Thyroid gland (tissue), 4 donors: ENCODE measurements around the gene CEP170. TPM values are rescaled to one million over a fixed set of nuclear protein-coding genes. Genes with fewer than 3 reads are reported as not detected.
"Not testable (repeated sequence)": the region's sequence is repeated elsewhere in the genome, so short reads cannot be mapped to it uniquely, and the experiment has no call there.

Experiments
- DNase-seq, 2 donors: peaks; one replicate each; pipeline ENCODE4 v3.0.0-alpha.2; 2019
- H3K27ac ChIP-seq, 3 donors: fragments of 200-600 bp; sonication (generic); 1 replicate in 2 of 3; 2 replicates in 1 of 3; pipeline ENCODE4 v1.5.1; 2016 to 2019; ENCODE audit warnings: mild to moderate bottlenecking in 1 of 3, moderate library complexity in 1 of 3
- H3K27me3 ChIP-seq: fragments of 200-600 bp; sonication (generic); one replicate; pipeline ENCODE4 v1.5.1; 2019
- H3K36me3 ChIP-seq, 2 donors: fragments of 200-600 bp; sonication (generic); one replicate each; pipeline ENCODE4 v1.5.1; 2016 to 2019
- H3K4me1 ChIP-seq, 2 donors: fragments of 200-600 bp; sonication (generic); one replicate each; pipeline ENCODE4 v1.5.1; 2017 to 2019
- H3K4me3 ChIP-seq, 3 donors: fragments of 200-600 bp; sonication (generic); replicated peaks in 1 of 3; 1 replicate in 2 of 3; 2 replicates in 1 of 3; pipeline ENCODE4 v1.5.1; 2016; ENCODE audit warnings: mild to moderate bottlenecking in 1 of 3
- H3K9me3 ChIP-seq: fragments of 200-600 bp; sonication (generic); one replicate; pipeline ENCODE4 v1.5.1; 2017
- WGBS, 2 donors: methylation state at CpG; one replicate each; pipeline ENCODE4 v1.1.5; 2017; 5-methylcytosine and 5-hydroxymethylcytosine counted together
- intact Hi-C: fragments of 100-400 bp; cut with DNase I; formaldehyde crosslinking; loops from one replicate; pipeline ENCODE4 v1.15.1; 2023
- small RNA-seq: library from RNA; depleted of rRNA; stranded (forward); fragments of <200 nt; gene quantifications from one replicate; pipeline ENCODE3, GENCODE V24; 2016
- total RNA-seq, 4 donors: library from RNA; depleted of rRNA; stranded (reverse); fragments of >200 nt; gene quantifications; one replicate each; pipeline ENCODE4 v1.2.3, GENCODE V29; 2016
- TF ChIP-seq, protein P1 (sequence below), 6 experiments: fragments of 200-600 bp in 3 of 6; fragments of 450-650 bp in 3 of 6; sonication (generic) in 3 of 6; IDR thresholded peaks; one replicate each; pipeline ENCODE4 v1.5.1; 2016 to 2019; ENCODE audit warnings: antibody characterized with exemption in 6 of 6, mild to moderate bottlenecking in 2 of 6, inconsistent platforms in 1 of 6, moderate library complexity in 1 of 6

Gene CEP170
- total RNA-seq, 4 donors from 2014 or later: 62.8 to 93.8 (median 75.3) TPM

GRCh38 chr1:243114769-243115168 is 140.3 kb downstream of the CEP170 start:
- H3K27me3 ChIP-seq, H3K27ac ChIP-seq, DNase-seq, H3K9me3 ChIP-seq, H3K4me3 ChIP-seq, H3K36me3 ChIP-seq, intact Hi-C loops, H3K4me1 ChIP-seq: not testable (repeated sequence)
- 96% methylated on average over 3 of the region's 3 CpGs; no CpG with 5 or more reads in 1 of the 2 donors for WGBS, 2 donors

DNA sequence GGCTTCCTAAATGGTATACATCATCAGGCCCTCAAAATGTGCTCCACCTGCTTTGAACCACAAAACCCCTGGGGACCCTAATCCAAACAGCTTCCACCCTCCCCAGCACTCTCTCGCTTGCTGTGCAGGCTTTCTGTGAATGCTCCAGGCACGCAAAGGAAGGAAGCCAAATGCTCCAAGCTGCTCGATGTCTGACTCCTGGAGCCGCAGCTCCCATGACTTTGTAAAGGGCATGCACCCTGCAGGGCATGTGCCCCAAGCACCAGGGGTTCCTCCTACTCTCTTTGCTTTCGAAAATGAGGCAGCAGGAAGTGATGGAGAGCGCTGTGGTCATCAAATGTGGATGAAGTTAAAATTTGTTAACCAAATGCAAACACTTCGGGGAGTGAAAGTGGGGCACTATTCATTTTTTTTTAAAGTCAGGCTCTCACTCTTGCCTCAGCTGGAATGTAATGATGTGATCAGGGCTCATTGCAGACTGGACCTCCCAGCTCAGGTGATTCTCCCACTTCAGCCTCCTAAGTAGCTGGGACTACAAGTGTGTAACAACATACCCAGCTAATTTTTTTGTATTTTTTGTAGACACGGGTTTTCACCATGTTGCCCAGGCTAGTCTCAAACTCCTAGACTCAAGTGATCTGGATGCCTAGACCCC is 140.9 kb downstream of the CEP170 start:
- H3K27ac ChIP-seq, intact Hi-C loops, H3K9me3 ChIP-seq, H3K27me3 ChIP-seq, H3K4me1 ChIP-seq, H3K4me3 ChIP-seq, H3K36me3 ChIP-seq: not testable (repeated sequence)
- 15 to 21% methylated on average over 8 of the region's 8 CpGs for WGBS, 2 donors
- peak in 1 of 2 donors; percentile 10 for DNase-seq

DNA sequence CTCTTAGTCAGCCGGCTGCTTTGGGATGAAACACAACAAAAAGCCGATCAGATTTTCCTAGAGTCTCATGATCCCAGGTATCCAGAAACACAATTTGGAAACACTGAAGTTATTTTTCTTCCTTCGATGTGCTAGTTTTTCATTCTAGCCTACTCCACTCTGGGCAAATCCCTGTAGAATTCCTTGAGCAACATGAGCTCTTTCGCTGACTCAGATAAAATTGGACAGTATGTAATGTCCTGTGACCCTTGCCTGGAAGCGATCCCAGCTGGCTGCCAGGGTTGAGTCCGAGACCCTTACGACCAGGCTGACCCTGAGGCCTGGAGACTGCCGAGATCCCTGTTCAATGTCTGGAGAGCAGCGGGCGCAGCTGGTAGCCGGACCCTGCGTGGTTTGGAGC is 147.9 kb downstream of the CEP170 start:
- H3K4me1 ChIP-seq, DNase-seq, H3K27ac ChIP-seq, H3K27me3 ChIP-seq, H3K4me3 ChIP-seq, H3K9me3 ChIP-seq, intact Hi-C loops, H3K36me3 ChIP-seq: not testable (repeated sequence)
- 83 to 91% methylated on average over 12 of the region's 12 CpGs for WGBS, 2 donors

DNA sequence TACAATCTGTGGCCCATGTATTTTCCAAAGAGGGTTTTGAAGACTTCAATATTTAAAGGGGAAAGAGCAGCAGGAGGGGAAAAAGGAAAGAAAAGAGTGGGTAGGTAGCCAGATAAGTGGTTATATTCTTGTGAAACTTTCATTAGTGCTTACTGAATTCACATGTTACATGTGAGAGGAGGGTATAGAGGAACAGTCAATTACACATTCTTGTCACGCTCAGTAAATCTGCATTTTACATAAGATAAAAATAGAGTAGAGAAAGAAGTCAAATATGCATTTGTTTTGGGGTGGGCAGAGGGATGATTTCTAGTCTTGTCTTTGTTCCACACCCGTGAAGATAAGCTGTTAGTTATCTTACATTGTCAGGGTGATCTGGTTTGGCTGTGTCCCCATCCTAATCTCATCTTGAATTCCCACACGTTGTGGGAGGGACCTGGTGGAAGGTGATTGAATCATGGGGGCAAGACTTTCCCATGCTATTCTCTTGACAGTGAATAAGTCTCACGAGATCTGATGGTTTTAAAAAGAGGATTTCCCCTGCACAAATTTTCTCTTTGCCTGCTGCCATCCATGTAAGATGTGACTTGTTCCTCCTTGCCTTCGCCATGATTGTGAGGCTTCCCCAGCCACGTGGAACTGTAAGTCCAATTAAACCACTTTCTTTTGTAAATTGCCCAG is 149.3 kb downstream of the CEP170 start:
- H3K4me1 ChIP-seq, H3K36me3 ChIP-seq, intact Hi-C loops, H3K9me3 ChIP-seq, H3K4me3 ChIP-seq, H3K27ac ChIP-seq, H3K27me3 ChIP-seq, DNase-seq: not testable (repeated sequence)
- 65 to 68% methylated on average over 6 of the region's 6 CpGs for WGBS, 2 donors

GRCh38 chr1:243105104-243105503 is 150.0 kb downstream of the CEP170 start:
- H3K27me3 ChIP-seq, H3K27ac ChIP-seq, intact Hi-C loops, H3K9me3 ChIP-seq, DNase-seq, H3K4me3 ChIP-seq, H3K36me3 ChIP-seq, H3K4me1 ChIP-seq: not testable (repeated sequence)

GRCh38 chr1:243104452-243104851 is 150.6 kb downstream of the CEP170 start:
- H3K36me3 ChIP-seq, H3K4me3 ChIP-seq, H3K27ac ChIP-seq, H3K4me1 ChIP-seq, H3K9me3 ChIP-seq, intact Hi-C loops, DNase-seq, H3K27me3 ChIP-seq: not testable (repeated sequence)
- WGBS, 2 donors: 72 to 79% methylated on average over 5 of the region's 5 CpGs

- H3K9me3 ChIP-seq, H3K27me3 ChIP-seq, H3K27ac ChIP-seq, H3K4me1 ChIP-seq, intact Hi-C loops, H3K36me3 ChIP-seq, H3K4me3 ChIP-seq: not testable (repeated sequence)
- TF ChIP-seq, protein P1, sequence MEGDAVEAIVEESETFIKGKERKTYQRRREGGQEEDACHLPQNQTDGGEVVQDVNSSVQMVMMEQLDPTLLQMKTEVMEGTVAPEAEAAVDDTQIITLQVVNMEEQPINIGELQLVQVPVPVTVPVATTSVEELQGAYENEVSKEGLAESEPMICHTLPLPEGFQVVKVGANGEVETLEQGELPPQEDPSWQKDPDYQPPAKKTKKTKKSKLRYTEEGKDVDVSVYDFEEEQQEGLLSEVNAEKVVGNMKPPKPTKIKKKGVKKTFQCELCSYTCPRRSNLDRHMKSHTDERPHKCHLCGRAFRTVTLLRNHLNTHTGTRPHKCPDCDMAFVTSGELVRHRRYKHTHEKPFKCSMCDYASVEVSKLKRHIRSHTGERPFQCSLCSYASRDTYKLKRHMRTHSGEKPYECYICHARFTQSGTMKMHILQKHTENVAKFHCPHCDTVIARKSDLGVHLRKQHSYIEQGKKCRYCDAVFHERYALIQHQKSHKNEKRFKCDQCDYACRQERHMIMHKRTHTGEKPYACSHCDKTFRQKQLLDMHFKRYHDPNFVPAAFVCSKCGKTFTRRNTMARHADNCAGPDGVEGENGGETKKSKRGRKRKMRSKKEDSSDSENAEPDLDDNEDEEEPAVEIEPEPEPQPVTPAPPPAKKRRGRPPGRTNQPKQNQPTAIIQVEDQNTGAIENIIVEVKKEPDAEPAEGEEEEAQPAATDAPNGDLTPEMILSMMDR (IDR thresholded peaks at IDR 0.05): peak in 1 of 6 experiments; percentile 9
- 24 to 61% methylated on average over 31 to 33 of the region's 40 CpGs for WGBS, 2 donors
- peak; percentile 5 for DNase-seq
Observed at GRCh38 chr1:243101551-243102050, 153.5 kb downstream of the CEP170 start.

- H3K4me3 ChIP-seq, DNase-seq, H3K27ac ChIP-seq, H3K4me1 ChIP-seq, H3K27me3 ChIP-seq, H3K9me3 ChIP-seq, intact Hi-C loops, H3K36me3 ChIP-seq: not testable (repeated sequence)
- WGBS, 2 donors: 85 to 96% methylated on average over 3 of the region's 3 CpGs
Observed at GRCh38 chr1:243087368-243087767, 167.7 kb downstream of the CEP170 start.

Small RNA genes within 50 kb of the gene (small RNA-seq; reads per million reads assigned to genes)
- gene RNU6-747P: not detected

Other genes with a start within 250 kb of the CEP170 start
- 100 to 1,000 TPM; 105 to 193 (median 115) TPM for gene SDCCAG8, start 760 bp upstream of the CEP170 start, total RNA-seq